ENCODE measurements around the gene KDM2A. TPM values are rescaled to one million over a fixed set of nuclear protein-coding genes. Genes with fewer than 3 reads are reported as not detected.

KDM2A gene
- total RNA-seq, 4 donors from 2014 or later: 34.8 to 55.0 (median 44.9) TPM

DNA sequence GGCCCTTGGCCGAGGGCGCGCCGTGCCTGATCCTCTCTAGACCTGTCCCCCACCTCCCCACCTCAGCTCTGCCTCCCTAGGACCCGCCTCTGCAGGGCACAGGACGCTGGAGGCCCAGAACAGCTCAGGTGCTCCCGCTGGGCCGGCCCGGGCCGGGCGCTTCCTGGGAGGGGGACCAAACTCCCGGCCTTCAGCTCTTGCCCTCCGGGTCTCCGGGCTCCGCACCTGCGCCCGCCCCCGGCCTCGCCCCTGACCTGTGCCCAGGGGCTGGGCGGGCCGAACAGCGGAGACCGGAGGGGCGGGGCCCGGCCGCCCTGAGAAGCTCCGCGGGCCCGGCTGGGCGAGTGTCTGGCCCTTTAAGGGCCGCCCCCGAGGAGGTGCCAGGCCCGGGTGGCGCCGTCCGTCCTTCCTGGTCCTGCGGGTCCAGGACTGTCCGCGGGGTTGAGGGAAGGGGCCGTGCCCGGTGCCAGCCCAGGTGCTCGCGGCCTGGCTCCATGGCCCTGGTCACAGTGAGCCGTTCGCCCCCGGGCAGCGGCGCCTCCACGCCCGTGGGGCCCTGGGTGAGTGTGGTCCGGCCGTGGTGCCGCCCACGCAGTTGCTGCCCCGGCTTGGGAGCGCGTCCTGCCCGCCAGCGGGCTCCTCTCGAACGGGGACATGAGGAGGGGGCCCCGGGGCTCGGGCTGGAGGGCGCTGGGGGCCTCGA is 184.2 kb downstream of the KDM2A start, which contains the start of gene SSH3:
Gene SSH3, plus strand, starts transcription at position 399 of the 703 bp plus-strand sequence. Its CDS starts 96 bp downstream, at position 495.
- peak; percentile 68 to 75 for DNase-seq
- H3K27ac ChIP-seq: peak within 1 kb of the TSS; percentile 83 to 89 (median 86)
- peak; percentile 78 to 80 for ATAC-seq
- in situ Hi-C loops (cut with MboI; ENCODE audit: low sequenced_read_pairs in 4 of 4): no loop called here
- peak within 1 kb of the TSS; percentile 76 to 94 (median 90) for H3K4me3 ChIP-seq
- peaks cover 20 to 25% of the 10 kb centered on the region in 2 donors for H3K4me1 ChIP-seq
- TF ChIP-seq, protein P1, sequence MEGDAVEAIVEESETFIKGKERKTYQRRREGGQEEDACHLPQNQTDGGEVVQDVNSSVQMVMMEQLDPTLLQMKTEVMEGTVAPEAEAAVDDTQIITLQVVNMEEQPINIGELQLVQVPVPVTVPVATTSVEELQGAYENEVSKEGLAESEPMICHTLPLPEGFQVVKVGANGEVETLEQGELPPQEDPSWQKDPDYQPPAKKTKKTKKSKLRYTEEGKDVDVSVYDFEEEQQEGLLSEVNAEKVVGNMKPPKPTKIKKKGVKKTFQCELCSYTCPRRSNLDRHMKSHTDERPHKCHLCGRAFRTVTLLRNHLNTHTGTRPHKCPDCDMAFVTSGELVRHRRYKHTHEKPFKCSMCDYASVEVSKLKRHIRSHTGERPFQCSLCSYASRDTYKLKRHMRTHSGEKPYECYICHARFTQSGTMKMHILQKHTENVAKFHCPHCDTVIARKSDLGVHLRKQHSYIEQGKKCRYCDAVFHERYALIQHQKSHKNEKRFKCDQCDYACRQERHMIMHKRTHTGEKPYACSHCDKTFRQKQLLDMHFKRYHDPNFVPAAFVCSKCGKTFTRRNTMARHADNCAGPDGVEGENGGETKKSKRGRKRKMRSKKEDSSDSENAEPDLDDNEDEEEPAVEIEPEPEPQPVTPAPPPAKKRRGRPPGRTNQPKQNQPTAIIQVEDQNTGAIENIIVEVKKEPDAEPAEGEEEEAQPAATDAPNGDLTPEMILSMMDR (IDR thresholded peaks at IDR 0.05 in 4 of 5, conservative IDR thresholded peaks at IDR 0.05 in 1 of 5): no peak
- TF ChIP-seq POLR2A (IDR thresholded peaks at IDR 0.05): peak; percentile 60 to 70
- peaks cover 0 to 15% of the 10 kb centered on the region in 2 donors for H3K36me3 ChIP-seq
- no peaks in the 10 kb centered on the region for H3K9me3 ChIP-seq
- intact Hi-C loops (cut with DNase I; ENCODE audit: low total_unique reads): loop anchor here (2.0 to 5.0 kb wide), 2 partner anchors 14 to 36 kb away; partner anchors contain the start of gene GRK2
- no peaks in the 10 kb centered on the region for H3K27me3 ChIP-seq

DNA sequence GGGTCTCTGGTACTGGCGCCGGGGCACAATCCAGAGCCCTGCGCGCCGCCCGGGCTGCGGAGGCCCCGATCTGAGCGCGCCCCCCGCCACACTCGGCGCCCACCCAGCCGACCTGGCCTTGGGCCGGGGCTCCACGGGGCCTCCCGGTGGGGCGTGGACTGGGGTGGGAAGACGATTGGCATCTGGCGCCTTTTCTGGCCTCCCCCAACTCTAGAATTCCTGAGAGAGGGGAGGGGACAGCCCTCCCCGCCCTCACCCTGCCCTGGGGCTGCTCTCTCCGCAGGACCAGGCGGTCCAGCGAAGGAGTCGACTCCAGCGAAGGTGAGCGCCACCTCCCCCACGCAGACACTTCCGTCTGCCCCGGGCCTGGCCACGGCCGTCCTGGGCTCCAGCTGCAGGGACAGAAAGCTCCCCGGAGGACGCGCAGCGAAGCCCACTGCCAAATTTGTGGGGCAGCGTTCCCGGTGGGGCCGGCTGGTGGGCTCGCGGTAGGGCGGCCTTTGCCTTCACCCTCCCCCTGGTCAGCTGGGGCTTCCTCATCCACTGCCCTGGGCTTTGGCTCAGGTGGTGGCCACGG is 184.9 kb downstream of the KDM2A start:
- Histone ChIP-seq H3K36me3 (peaks cover 0 to 9% of the 10 kb centered on the region in 2 donors), H3K9me3 (no peaks in the 10 kb centered on the region), H3K4me1 (peaks cover 20 to 25% of the 10 kb centered on the region in 2 donors), H3K4me3 (peak overlapping the region; percentile 76 to 94 (median 90)), H3K27ac (peak overlapping the region; percentile 83 to 89 (median 86)), H3K27me3 (no peaks in the 10 kb centered on the region)
- in situ Hi-C loops (cut with MboI; ENCODE audit: low sequenced_read_pairs in 4 of 4) (no loop called here), intact Hi-C loops (cut with DNase I; ENCODE audit: low total_unique reads) (loop anchor here (2.0 to 5.0 kb wide), 2 partner anchors 13 to 37 kb away; partner anchors contain the start of gene GRK2)
- peak in 1 of 2 donors; percentile 13 for DNase-seq
- peak in 1 of 2 donors; percentile 12 for ATAC-seq
- TF ChIP-seq, protein P1 (IDR thresholded peaks at IDR 0.05 in 4 of 5, conservative IDR thresholded peaks at IDR 0.05 in 1 of 5): no peak
- no peak for TF ChIP-seq POLR2A (IDR thresholded peaks at IDR 0.05)

DNA sequence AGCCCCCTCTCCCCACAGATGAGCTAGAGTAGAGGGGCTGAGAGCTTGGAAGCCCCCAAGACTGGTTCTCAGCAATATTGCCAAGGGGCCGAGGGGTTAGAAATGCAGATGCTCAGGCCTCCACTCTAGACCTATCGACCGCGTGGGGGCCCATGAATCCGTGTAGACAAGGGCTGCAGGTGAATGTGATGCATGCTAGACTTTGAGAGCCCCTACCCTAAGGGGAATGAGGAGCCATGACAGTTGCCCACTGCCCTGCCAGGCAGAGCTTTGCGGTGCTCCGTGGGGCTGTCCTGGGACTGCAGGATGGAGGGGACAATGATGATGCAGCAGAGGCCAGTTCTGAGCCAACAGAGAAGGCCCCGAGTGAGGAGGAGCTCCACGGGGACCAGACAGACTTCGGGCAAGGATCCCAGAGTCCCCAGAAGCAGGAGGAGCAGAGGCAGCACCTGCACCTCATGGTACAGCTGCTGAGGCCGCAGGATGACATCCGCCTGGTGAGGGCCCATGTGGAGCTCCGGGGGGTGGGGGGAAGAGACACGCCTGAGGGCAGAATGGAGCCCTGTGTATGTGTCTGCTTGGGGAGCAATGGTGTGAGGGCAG is 185.5 kb downstream of the KDM2A start:
- Histone ChIP-seq H3K27ac (peak overlapping the region in 2 of 4 donors; percentile 83 to 89), H3K27me3 (no peaks in the 10 kb centered on the region), H3K4me1 (peaks cover 20 to 25% of the 10 kb centered on the region in 2 donors), H3K36me3 (peaks cover 0 to 8% of the 10 kb centered on the region in 2 donors), H3K9me3 (no peaks in the 10 kb centered on the region), H3K4me3 (peak overlapping the region; percentile 76 to 94 (median 90))
- ATAC-seq (no peak), DNase-seq (no peak)
- TF ChIP-seq, protein P1 (IDR thresholded peaks at IDR 0.05 in 4 of 5, conservative IDR thresholded peaks at IDR 0.05 in 1 of 5): no peak
- no peak for TF ChIP-seq POLR2A (IDR thresholded peaks at IDR 0.05)
- intact Hi-C loops (cut with DNase I; ENCODE audit: low total_unique reads): loop anchor here (5.0 kb wide), 1 partner anchor 37 kb away; the partner anchor contains the start of gene GRK2
- in situ Hi-C loops (cut with MboI; ENCODE audit: low sequenced_read_pairs in 4 of 4): no loop called here

DNA sequence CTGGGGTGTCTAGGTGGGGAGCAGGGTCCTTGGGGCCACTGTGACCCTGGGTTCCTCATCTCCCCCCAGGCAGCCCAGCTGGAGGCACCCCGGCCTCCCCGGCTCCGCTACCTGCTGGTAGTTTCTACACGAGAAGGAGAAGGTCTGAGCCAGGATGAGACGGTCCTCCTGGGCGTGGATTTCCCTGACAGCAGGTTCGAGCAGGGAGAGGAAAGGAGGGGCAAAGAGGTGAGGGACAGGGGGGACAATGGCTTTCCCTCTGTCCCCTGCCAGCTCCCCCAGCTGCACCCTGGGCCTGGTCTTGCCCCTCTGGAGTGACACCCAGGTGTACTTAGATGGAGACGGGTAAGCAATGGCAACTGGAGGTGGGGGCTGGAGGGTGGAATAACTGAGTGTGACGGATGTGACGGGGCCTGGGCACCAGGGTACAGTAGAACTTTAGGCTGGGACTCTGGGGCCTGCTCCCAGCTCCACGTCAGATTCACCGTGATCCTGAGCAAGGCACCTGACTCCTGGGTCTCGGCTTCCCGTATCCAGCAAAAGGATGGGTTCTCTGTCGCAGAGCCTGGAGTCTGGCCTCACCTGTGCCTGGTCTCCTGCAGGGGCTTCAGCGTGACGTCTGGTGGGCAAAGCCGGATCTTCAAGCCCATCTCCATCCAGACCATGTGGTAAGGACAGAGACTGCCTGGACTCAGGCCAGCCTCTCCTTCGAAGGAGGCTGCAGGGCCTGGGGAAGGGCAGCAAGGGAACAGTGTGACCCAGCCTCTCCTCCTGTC is 187.9 kb downstream of the KDM2A start:
- peaks cover 15 to 21% of the 10 kb centered on the region in 2 donors for H3K4me1 ChIP-seq
- ATAC-seq: no peak
- DNase-seq: no peak
- H3K4me3 ChIP-seq: no peak overlapping the region
- peaks cover 0 to 20% of the 10 kb centered on the region in 2 donors for H3K36me3 ChIP-seq
- H3K27ac ChIP-seq: no peak overlapping the region
- intact Hi-C loops (cut with DNase I; ENCODE audit: low total_unique reads) (no loop called here), in situ Hi-C loops (cut with MboI; ENCODE audit: low sequenced_read_pairs in 4 of 4) (no loop called here)
- no peaks in the 10 kb centered on the region for H3K9me3 ChIP-seq
- H3K27me3 ChIP-seq: no peaks in the 10 kb centered on the region
- TF ChIP-seq POLR2A (IDR thresholded peaks at IDR 0.05): no peak
- TF ChIP-seq, protein P1 (IDR thresholded peaks at IDR 0.05 in 4 of 5, conservative IDR thresholded peaks at IDR 0.05 in 1 of 5): no peak

All from gastrocnemius medialis (tissue), 4 donors.